ENCODE data around the gene PGF.

DNA sequence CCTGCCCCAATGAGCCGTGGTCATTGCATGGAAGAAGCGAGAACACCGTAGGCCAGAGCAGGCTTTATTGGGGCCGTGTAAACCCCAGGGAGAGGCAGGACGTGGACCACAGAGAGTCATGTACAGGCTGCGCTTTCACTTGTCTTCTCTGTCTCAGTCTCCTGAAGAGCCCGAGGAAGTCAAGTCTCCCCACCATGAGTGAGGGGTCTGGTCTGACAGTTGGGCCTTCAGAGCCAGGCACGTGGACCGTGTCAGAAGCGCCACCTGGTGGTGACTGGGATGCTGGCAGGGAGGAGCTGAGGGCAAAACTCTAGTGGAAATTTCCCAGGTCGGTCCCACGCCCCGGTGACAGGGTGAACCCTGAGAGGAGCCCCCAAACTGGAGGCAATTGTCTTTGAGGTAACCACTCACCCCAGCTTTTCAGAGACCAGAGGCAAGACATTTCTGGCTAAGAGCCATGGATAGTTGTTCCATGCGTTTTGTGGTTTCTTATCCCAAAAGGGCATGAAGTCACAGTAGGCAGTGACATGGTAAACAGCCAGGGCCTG is 49.7 kb downstream of the PGF start:
- TF ChIP-seq FOXC1 (CRISPR knock-in tag; IDR thresholded peaks at IDR 0.05; ENCODE audit: borderline replicate concordance): peak; percentile 39; the same call in 1 of the 2 replicates
- TF ChIP-seq, protein P1, sequence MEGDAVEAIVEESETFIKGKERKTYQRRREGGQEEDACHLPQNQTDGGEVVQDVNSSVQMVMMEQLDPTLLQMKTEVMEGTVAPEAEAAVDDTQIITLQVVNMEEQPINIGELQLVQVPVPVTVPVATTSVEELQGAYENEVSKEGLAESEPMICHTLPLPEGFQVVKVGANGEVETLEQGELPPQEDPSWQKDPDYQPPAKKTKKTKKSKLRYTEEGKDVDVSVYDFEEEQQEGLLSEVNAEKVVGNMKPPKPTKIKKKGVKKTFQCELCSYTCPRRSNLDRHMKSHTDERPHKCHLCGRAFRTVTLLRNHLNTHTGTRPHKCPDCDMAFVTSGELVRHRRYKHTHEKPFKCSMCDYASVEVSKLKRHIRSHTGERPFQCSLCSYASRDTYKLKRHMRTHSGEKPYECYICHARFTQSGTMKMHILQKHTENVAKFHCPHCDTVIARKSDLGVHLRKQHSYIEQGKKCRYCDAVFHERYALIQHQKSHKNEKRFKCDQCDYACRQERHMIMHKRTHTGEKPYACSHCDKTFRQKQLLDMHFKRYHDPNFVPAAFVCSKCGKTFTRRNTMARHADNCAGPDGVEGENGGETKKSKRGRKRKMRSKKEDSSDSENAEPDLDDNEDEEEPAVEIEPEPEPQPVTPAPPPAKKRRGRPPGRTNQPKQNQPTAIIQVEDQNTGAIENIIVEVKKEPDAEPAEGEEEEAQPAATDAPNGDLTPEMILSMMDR (CRISPR knock-in tag; IDR thresholded peaks at IDR 0.05): peak; percentile 96
- no peak for TF ChIP-seq SUZ12 (IDR thresholded peaks at IDR 0.05; ENCODE audit: low read depth, low read length)
